GM19099 (cell line): ENCODE results near the gene DIDO1.

Experiments used
- POLR2A ChIP-seq: IDR thresholded peaks from 3 replicates; pipeline ENCODE4 v1.6.1; 2011; ENCODE audit warnings: low read depth; ENCODE audit not compliant: insufficient read length; ENCODE audit errors: extremely low read depth

Gene DIDO1

DNA sequence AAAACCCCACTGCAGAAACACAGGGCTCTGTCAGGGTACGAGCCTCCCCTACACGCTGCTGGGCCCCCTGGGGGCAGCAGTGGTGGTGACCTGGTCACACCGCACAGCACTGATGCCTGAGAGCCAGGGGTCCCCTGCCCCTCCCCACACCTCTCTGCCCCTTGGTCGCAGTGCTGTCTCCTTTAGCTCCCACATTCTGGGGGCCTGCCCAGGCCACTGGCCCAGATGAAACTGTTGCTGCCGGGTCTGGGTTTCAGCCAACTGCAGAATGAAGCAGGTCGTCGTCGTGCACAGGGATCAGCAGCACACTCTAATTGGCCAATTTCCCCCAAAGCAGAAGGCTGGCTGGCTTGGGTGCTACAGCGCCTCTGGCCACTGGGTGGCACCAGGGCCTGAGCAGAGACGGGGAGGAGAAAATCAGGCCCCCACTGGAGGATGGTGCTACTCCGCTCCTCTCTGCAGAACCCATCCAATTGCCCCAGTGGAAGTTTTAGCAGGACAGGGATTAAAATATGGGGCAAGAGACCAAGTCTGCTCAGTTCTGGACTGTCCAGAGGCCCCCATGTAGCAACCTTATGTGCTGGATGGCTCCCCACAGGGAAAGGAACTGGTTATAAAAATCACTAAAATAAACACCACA lies 26.1 kb downstream of the DIDO1 start:
- no peak for TF ChIP-seq POLR2A

DNA sequence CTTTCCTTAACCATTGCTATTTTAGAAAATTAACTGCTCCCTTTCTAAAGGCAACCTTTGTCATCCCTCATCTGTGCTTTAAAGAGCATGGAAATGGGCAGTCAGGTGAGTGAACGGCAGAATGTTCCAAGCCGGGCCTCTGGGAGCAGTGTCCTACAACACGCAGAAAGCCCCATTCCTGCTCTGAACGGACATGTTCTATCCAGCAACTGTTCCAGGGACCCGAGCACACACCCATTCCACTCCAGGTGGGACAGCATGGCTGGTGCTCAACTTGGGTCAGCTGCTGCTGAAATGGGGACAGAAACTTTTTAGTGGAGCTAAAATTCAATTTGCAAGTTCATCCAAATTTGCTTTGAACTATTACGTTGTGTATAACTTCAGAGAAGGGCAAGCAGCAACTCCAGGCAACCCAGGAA lies 26.7 kb downstream of the DIDO1 start:
- TF ChIP-seq POLR2A = no peak

DNA sequence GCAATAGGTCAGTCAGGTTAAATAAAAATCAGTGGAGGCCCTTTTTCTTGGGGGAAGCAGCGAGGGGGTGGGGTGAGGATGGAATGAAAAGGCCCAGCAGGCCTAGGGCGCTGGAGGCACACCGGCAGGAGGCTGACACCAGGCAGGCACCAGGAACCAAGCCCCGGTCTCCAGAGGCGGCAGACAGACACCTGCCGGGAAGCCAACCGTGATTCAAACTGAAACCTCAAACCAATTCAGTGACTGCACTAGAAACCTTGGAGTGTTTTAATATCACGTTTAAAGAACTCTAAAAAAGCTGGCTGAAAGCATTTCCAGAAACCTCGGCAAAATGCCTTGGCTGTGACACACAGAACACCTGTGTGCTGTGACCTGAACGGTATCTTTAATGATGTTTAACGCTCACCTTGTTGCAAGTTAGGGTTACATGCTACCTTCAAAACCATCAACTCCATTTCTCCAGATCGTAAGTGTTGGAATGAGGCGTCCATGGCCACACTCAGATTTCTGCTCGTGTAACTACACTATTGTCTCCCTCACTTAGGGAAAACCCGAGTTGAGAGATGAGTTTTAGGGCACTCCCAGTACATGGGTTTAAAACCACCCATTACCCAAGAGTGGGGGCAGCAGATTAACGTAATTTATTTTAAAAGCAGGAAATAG lies 27.2 kb downstream of the DIDO1 start:
- TF ChIP-seq POLR2A = peak; percentile 13

DNA sequence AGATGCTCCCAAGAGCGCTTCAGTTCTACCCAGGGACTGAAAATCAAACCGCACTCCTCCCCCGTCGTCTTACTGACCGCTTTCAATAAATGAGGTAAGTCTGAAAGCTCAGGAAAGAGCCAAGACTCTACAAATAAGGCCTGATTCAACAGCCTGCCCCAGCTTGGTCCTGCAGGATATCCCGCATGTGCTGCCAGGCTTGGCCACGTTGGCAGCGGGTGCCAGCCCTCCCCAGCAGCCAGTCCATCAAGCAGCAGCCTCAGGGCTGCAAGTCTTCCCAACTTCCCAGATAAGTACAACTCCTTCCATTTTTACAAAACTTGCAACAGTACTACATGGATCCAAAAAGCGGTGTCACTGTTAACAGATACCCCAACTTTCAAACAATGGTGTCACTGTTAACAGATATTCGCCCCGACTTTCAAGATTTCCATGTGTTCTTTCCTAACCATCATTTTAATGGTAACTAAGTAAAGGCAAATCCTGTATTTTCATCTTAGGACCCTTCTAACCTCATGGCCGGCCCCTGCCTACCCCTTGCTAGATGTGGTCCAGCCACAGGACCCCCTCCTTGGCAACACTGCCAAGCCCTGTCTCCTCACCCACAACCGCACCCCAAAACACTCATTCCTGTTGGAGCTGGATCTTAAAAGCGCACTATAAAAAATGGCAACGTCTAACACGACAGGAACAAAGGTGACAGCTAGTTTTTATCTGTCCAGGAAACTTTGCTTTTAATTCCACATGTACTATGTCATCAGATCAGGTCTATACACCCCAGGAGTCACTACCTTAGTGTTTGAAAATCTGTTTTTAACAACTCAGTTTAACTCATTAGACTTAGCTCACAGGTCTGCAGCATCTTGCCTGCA lies 28.0 kb downstream of the DIDO1 start:
- TF ChIP-seq POLR2A = no peak

DNA sequence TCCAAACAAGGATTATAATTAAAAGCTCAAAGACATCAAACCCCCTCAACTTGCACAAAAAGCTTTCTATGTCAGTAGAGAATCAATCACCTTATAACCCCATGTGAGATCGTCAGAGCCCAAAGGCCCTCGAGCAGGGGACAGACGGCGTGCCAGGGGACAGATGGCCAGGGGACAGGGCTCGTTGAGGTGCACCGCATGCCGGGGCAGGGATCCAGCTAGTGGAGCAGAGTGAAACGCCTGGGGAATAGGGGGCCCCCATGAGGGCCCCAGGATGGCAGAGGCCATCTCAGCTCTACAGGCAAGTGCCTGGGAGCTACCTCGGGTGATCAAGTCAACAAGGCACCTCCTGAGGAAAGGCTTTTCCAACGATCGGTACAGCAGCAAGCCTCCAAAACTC lies 28.6 kb downstream of the DIDO1 start:
- TF ChIP-seq POLR2A = no peak

DNA sequence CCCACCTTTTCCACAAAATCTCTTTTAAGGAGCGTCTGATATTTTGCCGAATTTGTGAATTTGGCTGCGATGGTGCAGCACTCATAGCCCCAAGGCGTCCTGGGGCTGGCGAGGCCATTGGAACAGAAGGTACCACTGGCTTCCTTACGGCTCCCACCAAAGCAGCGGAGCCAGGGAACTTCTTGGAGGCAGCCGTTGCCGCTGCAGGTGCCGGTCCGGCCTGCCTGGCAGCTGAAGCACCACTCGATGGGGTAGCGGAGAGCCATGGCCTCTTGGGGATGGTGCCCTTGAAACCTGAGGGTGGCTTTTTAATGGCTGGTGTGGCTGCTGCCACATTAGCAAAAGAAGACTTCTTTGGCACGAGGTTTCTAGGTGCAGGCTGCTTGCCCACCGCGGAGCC lies 29.8 kb downstream of the DIDO1 start:
- TF ChIP-seq POLR2A = no peak

DNA sequence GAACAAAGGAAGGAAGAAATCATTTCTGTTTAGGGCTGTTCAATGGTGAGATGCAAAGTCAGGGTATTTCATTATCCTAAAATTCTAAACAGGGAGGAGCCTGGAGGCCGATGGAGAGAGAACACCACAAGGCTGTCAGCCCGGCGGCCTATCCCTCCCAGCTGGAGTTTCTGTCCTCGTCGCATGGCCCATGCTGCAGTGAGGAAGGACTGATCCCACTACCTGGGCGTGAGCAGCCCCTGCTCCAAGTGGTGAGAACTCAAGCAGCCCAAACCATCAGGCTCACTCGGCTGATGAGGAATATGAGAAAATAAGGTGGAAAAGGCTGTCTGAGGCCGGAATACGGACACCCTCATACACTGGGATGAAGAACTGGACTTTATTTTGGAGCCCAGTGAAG lies 30.8 kb downstream of the DIDO1 start:
- TF ChIP-seq POLR2A = no peak

DNA sequence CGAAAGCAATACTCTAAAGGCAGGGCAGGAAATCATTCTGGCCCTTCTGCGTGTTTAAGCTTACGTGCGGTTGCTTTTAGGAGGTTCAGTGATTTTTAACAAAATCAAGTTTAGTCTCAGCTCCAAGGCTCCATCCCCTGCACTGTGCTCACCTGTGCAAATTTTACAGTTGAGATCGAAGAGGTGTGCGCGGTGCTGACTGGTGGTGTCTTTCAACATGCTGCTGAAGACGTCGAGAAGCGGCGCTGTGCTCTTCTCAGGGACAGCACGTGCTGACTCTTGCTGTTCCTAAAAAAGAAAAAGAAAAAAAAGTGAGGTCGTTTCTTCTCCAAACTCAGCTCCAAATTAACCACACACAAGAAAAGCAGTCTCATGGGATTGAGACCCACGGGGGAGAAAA lies 32.0 kb downstream of the DIDO1 start:
- no peak for TF ChIP-seq POLR2A

DNA sequence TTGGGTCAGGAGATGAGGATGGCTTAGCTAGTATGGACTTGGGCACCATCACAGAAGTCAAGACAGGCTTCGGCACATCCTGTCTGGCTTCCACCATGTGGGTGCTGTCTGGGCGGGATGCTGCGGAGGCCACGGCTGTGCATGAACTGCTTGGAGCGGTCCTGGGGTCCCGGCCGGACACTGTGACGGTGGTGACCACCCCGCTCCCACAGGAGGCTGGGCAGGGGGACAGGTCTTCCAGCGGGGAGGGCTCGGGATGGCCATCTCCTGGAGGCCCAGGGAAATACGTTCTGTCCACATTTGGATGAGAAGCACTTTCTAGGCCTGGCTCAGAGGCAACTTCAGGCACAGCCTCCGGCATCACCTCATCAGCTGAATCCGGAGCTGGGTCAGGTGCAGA lies 32.6 kb downstream of the DIDO1 start:
- TF ChIP-seq POLR2A = no peak

DNA sequence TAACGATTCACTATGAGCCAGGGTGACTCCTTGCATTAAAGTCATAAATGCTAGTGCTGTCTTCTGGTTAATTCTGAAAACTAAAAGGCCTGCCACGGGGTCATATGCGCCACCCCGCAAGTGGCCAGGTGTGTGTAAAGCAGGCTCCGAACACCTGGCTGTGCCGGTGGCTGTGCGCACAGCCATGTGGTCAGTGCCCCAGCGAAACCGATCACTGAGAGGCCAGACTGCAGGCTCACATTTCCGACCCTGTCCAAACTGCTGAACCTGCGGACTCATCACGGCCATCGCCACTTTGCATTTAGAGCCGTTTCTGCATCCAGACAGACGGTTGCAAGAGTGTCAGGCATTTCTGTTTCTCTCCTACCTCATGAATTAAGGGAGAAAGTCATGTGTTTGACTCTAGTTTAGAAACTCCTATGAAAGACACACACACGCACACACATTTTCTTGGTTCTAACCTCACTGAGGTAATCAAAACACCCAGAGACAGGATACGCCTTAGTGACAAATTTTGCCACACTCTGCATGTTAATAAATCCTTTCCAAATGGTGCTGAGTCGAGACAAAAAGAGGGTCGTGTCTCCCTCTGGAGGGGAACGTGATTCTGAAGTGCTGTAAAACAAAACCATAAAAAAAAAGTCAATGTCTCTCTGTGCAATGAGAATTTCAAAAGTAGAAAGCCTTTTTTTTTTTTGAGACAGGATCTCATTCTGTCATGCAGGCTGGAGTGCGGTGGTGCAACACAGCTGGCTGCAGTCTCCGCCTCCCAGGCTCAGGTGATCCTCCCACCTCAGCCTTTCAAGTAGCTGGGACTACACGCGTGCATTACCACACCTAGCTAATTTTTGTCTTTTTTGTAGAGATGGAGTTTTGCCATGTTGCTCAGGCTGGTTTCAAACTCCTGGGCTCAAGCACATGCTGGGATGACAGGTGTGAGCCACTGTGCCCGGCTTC lies 33.7 kb downstream of the DIDO1 start:
- TF ChIP-seq POLR2A = no peak

DNA sequence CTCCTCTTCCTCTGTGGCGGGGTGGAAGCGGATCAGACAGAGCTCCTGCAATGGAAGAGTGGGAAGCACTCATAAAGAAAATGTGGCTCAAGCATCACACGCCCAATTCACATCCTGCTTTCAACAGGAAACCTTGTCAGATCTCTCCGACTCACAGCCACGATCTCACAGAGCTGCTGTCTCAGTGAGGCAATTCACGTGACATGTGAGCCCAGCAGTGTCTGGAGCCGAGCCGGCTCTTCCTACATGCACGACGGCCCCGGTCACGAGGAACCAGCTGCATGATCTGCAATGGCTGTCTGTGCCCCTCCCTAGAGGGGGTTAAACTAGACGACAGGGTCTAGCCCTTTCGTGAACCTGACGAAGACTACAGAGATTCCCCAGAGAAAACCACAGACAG lies 35.2 kb downstream of the DIDO1 start:
- TF ChIP-seq POLR2A = no peak

DNA sequence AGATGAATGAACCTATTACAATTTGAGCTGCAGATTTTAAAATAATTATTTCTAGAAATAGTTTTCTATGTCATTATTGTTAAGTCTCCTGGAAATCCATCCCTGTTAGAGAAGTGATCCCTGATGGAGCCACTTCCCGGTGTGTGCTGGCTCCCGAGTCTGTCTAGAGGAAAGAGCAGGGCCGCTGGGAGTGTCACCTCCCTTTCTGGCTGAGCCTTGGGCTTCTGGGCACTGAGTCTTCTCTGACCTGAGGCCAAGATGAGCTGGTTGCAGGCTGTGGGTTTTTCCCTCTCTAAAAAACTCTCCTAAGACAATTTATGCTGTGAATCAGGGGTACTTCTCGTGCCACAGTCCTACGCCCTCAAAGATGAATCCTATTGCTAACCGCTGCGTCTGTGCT lies 35.9 kb downstream of the DIDO1 start:
- no peak for TF ChIP-seq POLR2A

DNA sequence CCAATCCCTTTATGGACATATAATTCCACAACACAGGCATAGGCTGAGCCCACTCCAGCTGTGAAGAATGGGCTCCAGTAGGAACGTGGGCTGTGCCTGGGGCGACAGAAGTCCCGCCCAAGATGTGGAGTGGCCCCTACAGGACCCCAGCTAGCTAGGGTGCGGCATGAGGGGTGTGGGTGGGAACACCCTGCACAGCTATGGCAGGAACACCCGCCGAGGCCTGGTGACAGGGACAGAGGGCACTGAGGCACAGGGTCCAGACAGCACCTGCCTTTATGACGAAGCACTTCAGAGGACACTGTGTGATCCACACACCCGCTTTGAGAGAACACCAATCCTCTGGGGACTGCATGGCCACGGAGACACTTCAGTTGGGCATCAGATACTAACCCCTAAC lies 36.4 kb downstream of the DIDO1 start:
- no peak for TF ChIP-seq POLR2A

DNA sequence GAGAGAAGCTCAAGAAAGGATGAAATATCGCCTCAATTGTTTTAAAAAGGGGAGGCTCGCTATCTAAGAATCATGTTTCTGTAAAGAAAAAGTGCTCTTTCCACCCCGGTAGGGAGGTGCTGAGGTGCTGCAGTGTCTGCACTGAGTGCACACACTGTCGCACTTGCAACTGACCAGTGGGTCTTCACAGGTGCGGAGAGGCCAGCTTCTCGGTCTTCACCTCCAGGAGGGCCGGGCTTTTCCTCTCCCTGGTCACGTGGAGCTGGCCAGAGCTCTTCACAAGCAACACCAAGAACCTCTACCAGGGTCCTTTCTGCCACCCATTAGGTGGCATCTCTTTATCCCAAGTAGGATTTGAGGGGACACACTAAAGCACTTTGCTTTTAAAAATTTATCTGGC lies 36.9 kb downstream of the DIDO1 start:
- no peak for TF ChIP-seq POLR2A

DNA sequence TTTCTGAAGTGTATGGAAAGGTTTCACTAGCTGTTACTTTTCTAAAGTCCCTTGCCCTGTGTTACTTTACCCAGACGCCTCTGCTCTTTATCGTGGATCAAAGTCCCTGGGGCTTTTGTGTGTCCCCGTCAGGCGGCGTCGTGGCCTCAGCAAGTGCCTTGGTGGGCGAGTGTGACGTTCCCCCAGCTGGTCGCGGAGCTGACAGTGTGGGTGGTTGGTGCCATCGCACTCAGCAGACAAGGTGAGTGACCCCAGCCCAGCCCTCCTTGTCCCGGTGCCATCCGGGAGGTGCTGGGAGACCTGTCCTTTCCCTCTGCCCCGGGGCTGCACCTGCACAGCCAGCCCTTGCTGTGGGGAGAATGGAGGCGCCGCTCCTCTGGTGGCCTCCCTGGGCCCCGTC lies 37.4 kb downstream of the DIDO1 start:
- TF ChIP-seq POLR2A = no peak
